Measurements from ENCODE around the gene SLC37A2. TPM values are rescaled to one million over a fixed set of nuclear protein-coding genes. Genes with fewer than 3 reads are reported as not detected.
"Not testable (repeated sequence)": the region's sequence is repeated elsewhere in the genome, so short reads cannot be mapped to it uniquely, and the experiment has no call there.

SLC37A2 gene
- 10 to 100 TPM; 10.2 to 13.3 TPM for total RNA-seq

GRCh38 chr11:125062931-125063428 lies at the start of gene SLC37A2:
Gene SLC37A2 (plus strand): TSS chr11:125063305. CDS start chr11:125063368, 63 bp downstream.
- Histone ChIP-seq H3K4me3 (peak within 1 kb of the TSS; percentile 45 to 50), H3K36me3 (no peaks in the 10 kb centered on the region), H3K4me1 (replicated peaks) (peaks cover 4% of the 10 kb centered on the region), H3K9me3 (no peaks in the 10 kb centered on the region), H3K27ac (peak within 1 kb of the TSS; percentile 56 to 71), H3K27me3 (replicated peaks; ENCODE audit: insufficient read depth) (no peaks in the 10 kb centered on the region)
- intact Hi-C loops (cut with DNase I): no loop called here
- TF ChIP-seq POLR2A (IDR thresholded peaks at IDR 0.05) (peak; percentile 40), POLR2AphosphoS5 (IDR thresholded peaks at IDR 0.05) (peak; percentile 32), CTCF (IDR thresholded peaks at IDR 0.05) (peak in 3 of 4 experiments; percentile 22 to 52 (median 38))
- under 1% methylated on average over 31 of the region's 46 CpGs for WGBS
- peak; percentile 52 for DNase-seq (ENCODE audit: low spot score)

GRCh38 chr11:125016413-125016812 lies 46.7 kb upstream of the SLC37A2 start:
- DNase-seq (ENCODE audit: low spot score): no peak
- Histone ChIP-seq H3K36me3 (no peaks in the 10 kb centered on the region), H3K9me3 (no peaks in the 10 kb centered on the region), H3K4me1 (replicated peaks) (no peaks in the 10 kb centered on the region), H3K27ac (no peak overlapping the region), H3K4me3 (no peak overlapping the region), H3K27me3 (replicated peaks; ENCODE audit: insufficient read depth) (no peaks in the 10 kb centered on the region)
- intact Hi-C loops (cut with DNase I): no loop called here
- TF ChIP-seq POLR2A (IDR thresholded peaks at IDR 0.05) (no peak), POLR2AphosphoS5 (IDR thresholded peaks at IDR 0.05) (no peak), CTCF (IDR thresholded peaks at IDR 0.05) (no peak)

- H3K4me1 ChIP-seq (replicated peaks): no peaks in the 10 kb centered on the region
- 44% methylated on average over 2 of the region's 2 CpGs for WGBS
- no peaks in the 10 kb centered on the region for H3K36me3 ChIP-seq
- H3K27ac ChIP-seq: peak overlapping the region; percentile 73 to 79
- no peaks in the 10 kb centered on the region for H3K9me3 ChIP-seq
- intact Hi-C loops (cut with DNase I): no loop called here
- H3K27me3 ChIP-seq (replicated peaks; ENCODE audit: insufficient read depth): no peaks in the 10 kb centered on the region
- TF ChIP-seq POLR2AphosphoS5 (IDR thresholded peaks at IDR 0.05) (peak; percentile 28), CTCF (IDR thresholded peaks at IDR 0.05) (no peak), POLR2A (IDR thresholded peaks at IDR 0.05) (no peak)
- no peak for DNase-seq (ENCODE audit: low spot score)
- no peak overlapping the region for H3K4me3 ChIP-seq
These were observed 42.8 kb upstream of the SLC37A2 start for GRCh38 chr11:125020342-125020741.

DNA sequence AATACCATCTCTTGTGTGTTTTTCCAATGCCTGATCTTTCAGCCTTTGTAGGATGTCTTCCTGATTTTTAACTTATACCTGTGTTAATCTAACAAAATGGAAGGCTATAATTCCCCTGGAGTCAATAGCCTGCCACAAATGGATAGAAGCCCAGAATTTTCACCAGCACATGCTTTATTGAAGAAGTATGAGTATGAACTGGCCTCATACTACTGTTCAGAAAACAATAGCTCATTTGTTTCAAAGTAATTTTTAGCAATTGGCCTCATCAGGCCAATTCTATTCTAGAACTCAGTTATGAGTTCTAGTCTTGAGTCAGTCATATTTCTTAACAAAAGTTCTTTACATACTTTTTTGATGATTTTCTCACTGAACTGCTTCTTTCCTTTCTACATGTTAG lies 40.6 kb upstream of the SLC37A2 start:
- intact Hi-C loops (cut with DNase I): no loop called here
- no peak for DNase-seq (ENCODE audit: low spot score)
- H3K27me3 ChIP-seq (replicated peaks; ENCODE audit: insufficient read depth): no peaks in the 10 kb centered on the region
- H3K4me3 ChIP-seq: no peak overlapping the region
- TF ChIP-seq CTCF (IDR thresholded peaks at IDR 0.05): no peak
- TF ChIP-seq POLR2A (IDR thresholded peaks at IDR 0.05): no peak
- TF ChIP-seq POLR2AphosphoS5 (IDR thresholded peaks at IDR 0.05): no peak
- no peaks in the 10 kb centered on the region for H3K4me1 ChIP-seq (replicated peaks)
- peak overlapping the region in 1 of 2 donors; percentile 79 for H3K27ac ChIP-seq
- H3K36me3 ChIP-seq: no peaks in the 10 kb centered on the region
- H3K9me3 ChIP-seq: no peaks in the 10 kb centered on the region

DNA sequence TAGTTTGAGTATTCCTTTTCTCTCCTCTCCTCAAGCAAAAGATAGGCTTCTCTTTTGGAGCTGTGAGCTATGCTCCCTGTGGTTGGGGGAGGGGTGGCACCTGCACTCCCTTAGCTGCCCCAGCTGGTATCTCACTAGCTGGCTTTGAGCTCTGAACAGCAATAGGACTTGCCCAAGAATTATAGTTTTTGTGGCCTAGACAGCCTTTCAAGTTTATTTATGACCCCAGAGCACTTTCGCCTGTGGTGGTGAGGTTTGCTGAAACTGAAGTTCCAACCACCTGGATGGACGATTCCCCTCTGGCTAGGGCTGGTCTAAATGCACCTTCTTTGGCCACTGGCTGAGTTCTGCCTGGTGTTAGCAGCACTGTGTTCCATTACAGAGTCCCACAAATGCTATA lies 37.1 kb upstream of the SLC37A2 start:
- H3K4me1 ChIP-seq (replicated peaks): no peaks in the 10 kb centered on the region

DNA sequence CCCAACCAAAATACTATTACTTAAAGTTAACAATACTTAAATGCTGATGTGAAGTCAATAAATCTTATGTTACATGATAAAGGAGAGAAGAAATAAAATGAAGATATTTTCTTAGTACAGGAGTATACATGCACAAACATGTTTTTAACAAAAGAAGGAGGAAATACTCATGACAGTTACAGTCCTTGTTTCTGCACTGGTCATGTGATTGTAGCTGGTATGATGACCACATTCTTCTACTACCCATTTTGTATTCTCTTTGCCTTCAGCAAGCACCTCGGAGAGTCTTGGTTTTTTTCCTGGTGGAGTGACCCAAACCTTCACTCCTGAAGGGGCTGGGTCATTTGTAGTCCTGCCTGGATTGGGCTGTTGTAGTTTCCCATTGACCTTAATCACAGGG lies 33.7 kb upstream of the SLC37A2 start:
- H3K36me3 ChIP-seq; intact Hi-C loops (cut with DNase I); DNase-seq (ENCODE audit: low spot score); H3K4me3 ChIP-seq; H3K4me1 ChIP-seq (replicated peaks); H3K9me3 ChIP-seq; H3K27me3 ChIP-seq (replicated peaks; ENCODE audit: insufficient read depth); H3K27ac ChIP-seq: not testable (repeated sequence)
- 21% methylated on average over 1 of the region's 1 CpG for WGBS

More for the DNA sequence above, 37.1 kb upstream of the SLC37A2 start:
- intact Hi-C loops (cut with DNase I): no loop called here
- Histone ChIP-seq H3K27me3 (replicated peaks; ENCODE audit: insufficient read depth) (no peaks in the 10 kb centered on the region), H3K36me3 (no peaks in the 10 kb centered on the region), H3K27ac (no peak overlapping the region), H3K4me3 (no peak overlapping the region), H3K9me3 (no peaks in the 10 kb centered on the region)
- TF ChIP-seq POLR2A (IDR thresholded peaks at IDR 0.05): no peak
- TF ChIP-seq CTCF (IDR thresholded peaks at IDR 0.05): no peak
- no peak for TF ChIP-seq POLR2AphosphoS5 (IDR thresholded peaks at IDR 0.05)
- no peak for DNase-seq (ENCODE audit: low spot score)
- WGBS: 97% methylated on average over 2 of the region's 2 CpGs
